A172 (cell line): ENCODE measurements around the gene ZNF236. TPM values are rescaled to one million over a fixed set of nuclear protein-coding genes. Genes with fewer than 3 reads are reported as not detected.

Experiments
- DNase-seq: peaks from one replicate; pipeline ENCODE4 v3.0.0-alpha.2; 2015; ENCODE audit warnings: low spot score
- total RNA-seq: library from RNA; depleted of rRNA; stranded (reverse); fragments of >200 nt; shearing (Covaris generic); gene quantifications from 2 replicates; pipeline ENCODE4 v1.2.3, GENCODE V29; 2014

Gene ZNF236
- total RNA-seq, 1 experiment from 2014 or later = 15.1 TPM

DNA sequence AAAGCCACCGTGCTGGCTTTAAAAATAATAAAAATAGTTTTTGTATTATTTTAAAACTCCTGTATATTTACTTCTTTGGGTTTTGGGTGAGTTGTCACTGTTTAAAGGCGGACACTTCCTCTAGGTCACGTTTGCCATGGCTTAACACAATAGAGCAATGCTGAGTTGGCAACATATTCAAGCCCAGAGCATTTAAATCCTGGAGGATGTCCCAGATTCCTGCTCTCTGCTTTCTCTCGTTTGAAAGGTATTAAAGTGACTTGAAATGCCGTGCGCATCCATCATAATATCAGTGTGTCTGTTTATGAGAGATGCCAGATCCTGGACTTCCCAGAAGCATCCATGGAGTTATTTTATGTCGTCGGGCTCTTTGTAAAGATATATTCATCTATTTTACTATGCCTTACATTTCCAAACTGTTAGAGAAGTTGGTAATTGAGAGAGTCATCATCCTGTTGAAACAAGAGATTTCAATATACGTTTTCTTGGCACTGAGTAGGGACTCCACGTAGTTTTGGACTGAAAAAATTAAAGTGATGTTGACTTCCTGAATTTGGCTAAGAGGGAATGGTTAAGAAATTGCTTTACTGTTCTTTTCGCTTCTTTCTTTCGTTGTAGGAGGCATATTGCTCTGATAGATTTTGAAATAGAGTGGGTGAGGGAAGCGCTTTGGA lies 150.6 kb downstream of the ZNF236 start:
- DNase-seq = no peak

DNA sequence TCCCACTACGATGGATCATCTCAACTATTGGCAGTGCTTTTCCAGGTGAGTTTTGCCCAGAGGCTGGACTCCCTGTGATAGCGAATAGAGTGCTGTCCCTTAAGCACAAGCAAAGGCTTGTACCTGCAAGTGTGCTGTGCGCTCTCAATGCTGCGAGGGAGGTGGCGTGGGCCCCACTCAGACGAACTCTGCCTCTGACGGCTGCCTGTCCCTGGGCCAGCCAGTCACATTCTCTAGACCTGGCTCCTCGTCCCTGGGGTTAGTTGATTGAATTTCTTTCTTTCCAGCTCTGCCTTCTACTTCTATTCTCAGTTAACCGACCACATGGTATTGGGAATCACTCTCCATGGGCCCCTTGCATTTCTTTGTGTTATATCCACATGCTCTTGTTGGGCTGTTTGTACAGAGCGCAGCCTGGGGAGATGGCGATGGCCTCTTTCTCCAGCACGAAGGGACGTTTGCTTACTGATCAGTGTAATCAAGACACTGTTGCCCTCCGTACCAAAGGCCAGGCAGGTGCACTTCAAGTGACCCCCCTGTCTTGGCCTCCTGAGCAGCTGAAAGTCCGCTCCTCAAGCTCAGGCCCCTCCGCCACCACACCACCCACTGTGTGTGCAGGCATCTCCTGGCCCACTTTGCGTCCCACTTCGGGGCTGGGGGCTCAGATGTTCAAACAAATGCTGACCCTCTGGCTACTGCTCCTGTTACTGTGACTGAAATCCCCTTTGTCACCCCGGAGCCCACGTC lies 151.3 kb downstream of the ZNF236 start:
- no peak for DNase-seq

DNA sequence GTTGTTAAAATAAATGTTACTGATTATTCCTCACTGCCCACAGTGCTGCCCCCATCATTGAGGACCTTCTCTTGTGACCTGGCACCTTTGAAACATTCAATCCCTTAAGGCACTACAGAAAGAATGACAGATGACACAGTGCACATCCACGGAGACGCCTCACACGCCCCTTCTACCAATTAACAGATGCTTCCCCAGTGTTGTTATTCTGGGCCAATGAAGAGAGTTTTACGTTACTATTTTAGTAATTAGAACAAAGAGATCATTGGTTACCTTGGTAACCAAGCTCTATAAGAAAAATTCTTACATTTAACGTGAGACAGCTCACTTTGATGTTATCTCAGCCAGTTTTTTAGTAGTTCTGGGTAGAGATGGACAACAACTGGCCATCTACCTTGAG lies 152.0 kb downstream of the ZNF236 start:
- no peak for DNase-seq

- DNase-seq = no peak
These were observed 153.3 kb downstream of the ZNF236 start for GRCh38 chr18:76975577-76976110.

- no peak for DNase-seq
These were observed 154.8 kb downstream of the ZNF236 start for GRCh38 chr18:76977108-76977621.

DNA sequence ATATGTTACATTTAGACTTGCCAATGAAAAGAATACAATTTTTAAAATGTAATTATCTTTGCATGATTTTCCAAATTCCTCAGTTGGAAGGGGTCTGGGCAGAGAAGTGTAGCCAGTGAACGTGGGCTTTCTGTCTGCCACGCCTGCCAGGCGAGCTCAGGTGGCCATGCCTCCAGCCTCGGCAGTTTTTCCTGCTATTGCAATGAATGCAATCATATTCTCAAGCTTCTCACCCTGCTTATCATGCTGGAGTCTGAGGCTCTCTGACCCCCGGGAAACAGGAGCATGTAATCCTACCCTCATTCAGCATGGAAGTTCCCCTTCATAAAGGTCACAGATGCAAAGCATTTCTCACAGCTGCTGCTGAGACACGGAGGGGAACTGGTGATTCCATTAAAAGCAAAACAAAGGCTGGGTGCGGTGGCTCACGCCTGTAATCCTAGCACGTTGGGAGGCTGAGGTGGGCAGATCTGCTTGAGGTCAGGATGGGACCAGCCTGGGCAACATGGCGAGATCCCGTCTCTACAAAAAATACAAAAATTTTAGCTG lies 155.4 kb downstream of the ZNF236 start:
- DNase-seq = no peak

DNA sequence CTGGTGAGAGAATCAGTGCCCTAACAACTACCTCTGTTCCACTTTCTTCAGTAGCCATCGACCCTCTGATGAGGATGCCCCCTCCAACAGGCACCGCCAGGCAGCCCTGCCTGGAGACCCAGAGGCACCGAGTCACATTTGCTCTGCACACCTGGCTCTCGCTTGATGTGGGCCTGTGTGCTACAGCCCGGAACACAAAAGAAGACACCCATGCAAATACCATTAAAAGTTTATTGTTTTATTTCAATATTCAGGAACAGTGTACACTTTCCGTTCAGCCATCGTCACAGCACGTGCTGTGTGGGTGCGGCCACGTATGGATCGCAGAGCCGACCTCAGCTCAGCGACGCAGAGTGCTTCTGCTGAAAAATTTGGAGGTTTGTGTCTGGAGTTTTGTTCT lies 156.3 kb downstream of the ZNF236 start:
- no peak for DNase-seq

- DNase-seq = no peak
These were observed 156.9 kb downstream of the ZNF236 start for GRCh38 chr18:76979111-76979751.

GRCh38 chr18:76979906-76980305 lies 157.5 kb downstream of the ZNF236 start:
- DNase-seq = no peak

DNA sequence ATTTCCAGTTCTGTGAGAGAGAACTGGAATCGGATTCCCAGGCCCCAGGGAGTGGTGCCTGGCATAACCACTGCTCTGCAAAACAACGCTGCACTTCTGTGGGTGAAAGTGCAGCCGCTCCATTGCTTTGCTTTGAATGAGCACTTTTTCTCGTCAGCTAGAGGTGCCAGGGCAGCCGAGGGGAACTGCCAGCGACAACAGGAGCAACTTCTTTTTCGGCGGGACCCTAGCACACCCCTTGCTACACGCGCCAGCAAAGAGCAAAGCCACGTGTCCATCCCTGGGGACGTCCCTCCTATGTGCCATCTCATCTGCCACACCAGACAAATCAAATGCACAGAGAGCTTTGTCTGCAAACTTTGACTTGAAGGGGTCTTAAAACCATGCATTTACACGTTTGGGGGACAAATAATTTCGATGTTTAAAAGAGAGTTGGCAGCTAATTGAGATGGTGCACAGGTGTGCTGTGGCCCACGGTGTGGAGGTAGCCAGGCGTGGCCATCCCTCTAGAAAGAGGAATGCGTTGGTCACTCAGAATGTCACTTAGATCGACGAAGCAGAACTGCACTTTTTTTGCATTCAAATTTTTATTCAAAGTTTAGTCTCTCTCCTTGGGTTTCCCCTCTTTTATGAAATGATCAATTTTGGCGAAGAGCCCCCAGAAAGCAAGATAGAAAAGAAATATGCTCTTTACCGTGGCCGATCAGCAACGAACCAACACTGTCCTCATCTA lies 158.5 kb downstream of the ZNF236 start:
- DNase-seq = no peak

DNA sequence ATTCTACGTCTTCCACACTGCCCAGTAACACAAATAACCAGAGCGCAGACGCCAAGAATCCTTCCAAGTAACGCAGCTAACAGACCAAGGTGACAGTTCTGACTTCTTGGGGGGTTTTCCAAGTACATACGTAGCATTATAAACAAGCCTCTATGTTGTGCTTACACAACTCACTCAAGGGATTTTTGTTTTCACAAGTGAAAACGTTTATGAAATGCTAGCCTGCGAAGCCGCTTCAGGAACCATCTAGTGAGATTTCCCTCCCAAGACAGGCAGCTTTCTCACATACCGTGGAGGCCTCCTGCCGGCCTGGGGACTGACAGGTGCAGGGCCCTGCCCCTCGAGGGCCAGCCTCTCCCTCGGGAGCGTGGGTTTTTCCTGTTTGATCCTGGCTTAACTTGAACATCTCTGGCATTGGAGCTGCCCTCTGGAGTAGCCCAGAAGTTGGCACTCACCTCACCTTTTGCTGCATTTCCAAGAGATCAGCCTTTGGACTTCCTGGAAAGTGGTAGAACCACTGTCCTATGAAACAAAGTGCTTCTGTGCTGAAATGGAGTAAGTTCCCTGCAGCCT lies 159.1 kb downstream of the ZNF236 start:
- no peak for DNase-seq

DNA sequence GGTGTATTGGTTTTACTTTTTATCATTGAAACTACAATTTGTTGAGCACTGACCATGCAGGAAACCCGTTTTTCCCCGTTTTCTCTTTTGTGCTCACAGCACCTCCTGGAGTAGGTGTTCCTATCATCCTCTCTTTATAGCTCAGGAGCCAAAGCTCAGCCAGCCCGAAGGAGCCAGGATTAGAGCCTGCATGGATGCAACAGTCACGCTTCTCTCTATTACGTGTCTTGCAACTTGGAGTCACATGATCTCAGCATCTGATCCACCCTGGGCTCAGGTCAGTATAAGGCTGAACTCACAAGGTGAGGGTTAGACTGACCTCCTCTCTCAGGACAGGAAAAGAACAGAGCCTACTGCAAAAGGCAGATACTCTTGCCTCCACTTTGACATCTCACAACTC lies 159.7 kb downstream of the ZNF236 start:
- no peak for DNase-seq

- peak; percentile 66 for DNase-seq
These were observed 160.7 kb downstream of the ZNF236 start for GRCh38 chr18:76982841-76983583.

DNA sequence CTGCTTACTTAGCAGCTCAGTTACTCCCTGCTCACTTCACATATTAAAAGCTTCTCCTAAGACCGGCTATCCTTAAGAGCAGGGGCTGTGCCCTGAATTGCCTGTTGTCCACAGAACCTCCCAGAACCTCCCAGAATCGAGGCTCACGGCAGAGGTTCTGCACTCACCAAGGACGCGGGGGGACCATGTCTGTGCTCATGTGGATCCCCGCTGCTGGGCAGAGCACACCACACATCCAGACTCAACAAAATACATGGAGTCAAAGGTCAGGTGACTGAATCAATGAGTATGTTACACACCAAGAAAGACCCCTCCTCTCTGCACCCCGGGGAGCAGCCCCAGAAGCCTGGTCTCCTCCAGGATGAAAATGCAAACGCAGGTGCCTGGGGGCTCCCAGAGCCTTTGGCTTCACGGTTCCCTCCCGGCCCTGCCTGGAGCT lies 161.3 kb downstream of the ZNF236 start:
- no peak for DNase-seq

- no peak for DNase-seq
These were observed 162.1 kb downstream of the ZNF236 start for GRCh38 chr18:76984193-76985155.

DNA sequence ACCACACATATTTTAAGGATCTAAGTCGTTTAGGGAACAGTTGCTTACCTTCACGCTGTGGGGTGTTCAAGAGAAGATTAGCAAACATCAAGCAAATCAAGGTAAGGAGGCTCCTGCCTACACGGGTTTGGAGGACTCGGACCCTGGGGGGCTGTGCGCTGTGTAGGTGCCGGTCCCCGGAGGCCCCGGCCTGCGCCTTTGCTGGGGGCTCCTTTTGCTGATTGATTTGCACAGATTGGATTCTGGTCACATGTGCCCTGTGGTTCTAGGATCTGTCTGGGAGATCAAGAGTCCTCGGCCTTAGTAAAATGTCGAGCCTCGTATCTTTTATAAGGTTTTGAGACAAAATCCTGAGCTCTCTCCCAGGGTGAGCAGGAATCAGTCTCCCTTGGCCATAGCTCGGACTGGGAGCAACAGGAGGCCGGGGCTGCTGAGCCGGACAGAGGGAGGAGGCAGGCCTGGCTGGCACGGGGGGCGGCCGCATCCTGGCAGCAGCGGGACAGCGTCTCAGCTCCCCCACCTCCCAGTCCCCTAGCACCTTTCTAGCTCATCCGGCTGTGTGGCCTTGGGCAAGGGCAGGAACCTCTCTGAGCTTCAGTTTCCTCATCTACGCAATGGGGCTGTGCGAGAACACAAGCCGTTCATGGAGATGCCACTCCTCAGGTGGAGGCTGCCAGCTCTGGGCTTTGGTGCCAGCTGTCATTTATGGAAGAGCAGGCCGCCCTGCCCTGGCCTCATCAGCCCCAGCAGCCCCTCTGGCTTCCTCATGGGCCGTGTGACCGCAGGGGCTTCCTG lies 163.0 kb downstream of the ZNF236 start:
- DNase-seq = no peak

DNA sequence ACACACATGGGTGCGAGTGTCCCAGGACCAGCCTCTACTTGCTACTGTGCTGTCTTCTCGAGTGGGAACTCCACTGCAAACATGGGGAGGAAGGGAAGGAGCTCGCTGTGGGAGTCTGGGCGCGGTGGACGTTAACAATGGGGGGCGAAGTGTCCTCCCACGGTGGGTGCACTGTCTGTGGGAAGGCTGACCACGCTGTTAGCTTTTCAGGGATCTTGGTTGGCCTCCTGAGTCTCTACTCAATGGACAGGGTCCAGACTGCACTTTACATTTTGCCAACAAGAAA lies 163.5 kb downstream of the ZNF236 start:
- DNase-seq = no peak

GRCh38 chr18:76986406-76986805 lies 164.0 kb downstream of the ZNF236 start:
- DNase-seq = no peak
